OCI-LY3 (cell line): ENCODE results near the gene SRGAP1.

Experiments
- EZH2phosphoT487 ChIP-seq: fragments of 200-600 bp; shearing (Covaris generic); IDR thresholded peaks from 2 replicates; pipeline ENCODE4 v1.6.1; 2018; ENCODE audit warnings: antibody characterized with exemption, mixed run types, low read depth
- TF ChIP-seq, protein P1 (sequence below): fragments of 200-600, 300-600 bp; sonication (generic); IDR thresholded peaks from 2 replicates; pipeline ENCODE4 v1.5.1; 2014; ENCODE audit warnings: antibody characterized with exemption, low read length, low read depth

DNA sequence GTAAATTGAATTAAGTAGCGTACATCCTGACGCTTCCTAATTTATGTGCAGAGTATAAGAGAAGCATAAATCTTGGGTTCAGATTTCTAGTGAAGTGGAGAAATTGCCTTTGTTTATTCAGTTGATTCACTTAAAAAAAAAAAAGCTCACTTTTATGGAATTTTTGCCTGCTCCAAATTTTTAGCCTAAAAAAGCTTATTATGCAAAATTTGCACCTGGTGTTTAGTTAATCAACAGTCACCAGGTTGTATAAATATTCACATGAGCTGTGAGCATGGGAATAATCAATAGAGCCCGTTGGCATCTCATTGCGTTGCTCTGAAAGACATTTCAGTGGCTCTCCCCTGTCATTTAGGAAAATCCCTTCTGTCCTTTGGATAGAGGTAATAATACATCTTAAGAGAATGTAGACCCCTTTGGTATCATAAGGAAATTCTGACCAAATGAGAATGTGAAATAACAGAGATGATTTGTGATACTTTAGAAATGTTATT is 132.4 kb downstream of the SRGAP1 start:
- TF ChIP-seq, protein P1, sequence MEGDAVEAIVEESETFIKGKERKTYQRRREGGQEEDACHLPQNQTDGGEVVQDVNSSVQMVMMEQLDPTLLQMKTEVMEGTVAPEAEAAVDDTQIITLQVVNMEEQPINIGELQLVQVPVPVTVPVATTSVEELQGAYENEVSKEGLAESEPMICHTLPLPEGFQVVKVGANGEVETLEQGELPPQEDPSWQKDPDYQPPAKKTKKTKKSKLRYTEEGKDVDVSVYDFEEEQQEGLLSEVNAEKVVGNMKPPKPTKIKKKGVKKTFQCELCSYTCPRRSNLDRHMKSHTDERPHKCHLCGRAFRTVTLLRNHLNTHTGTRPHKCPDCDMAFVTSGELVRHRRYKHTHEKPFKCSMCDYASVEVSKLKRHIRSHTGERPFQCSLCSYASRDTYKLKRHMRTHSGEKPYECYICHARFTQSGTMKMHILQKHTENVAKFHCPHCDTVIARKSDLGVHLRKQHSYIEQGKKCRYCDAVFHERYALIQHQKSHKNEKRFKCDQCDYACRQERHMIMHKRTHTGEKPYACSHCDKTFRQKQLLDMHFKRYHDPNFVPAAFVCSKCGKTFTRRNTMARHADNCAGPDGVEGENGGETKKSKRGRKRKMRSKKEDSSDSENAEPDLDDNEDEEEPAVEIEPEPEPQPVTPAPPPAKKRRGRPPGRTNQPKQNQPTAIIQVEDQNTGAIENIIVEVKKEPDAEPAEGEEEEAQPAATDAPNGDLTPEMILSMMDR = no peak
- no peak for TF ChIP-seq EZH2phosphoT487
